ENCODE results near the gene ATP5F1B. TPM values are rescaled to one million over a fixed set of nuclear protein-coding genes. Genes with fewer than 3 reads are reported as not detected.
"Not testable (repeated sequence)": the region's sequence is repeated elsewhere in the genome, so short reads cannot be mapped to it uniquely, and the experiment has no call there.

The ATP5F1B gene
- total and polyA plus RNA-seq, 2 donors = 263 to 680 TPM

GRCh38 chr12:56661560-56661959 lies 15.8 kb upstream of the ATP5F1B start:
- no peak for DNase-seq (ENCODE audit: low read depth in 6 of 9, low spot score in 9 of 9)
- Histone ChIP-seq H3K9me3 (ENCODE audit: control insufficient read depth in 2 of 2, insufficient read depth in 1 of 2, low read length in 1 of 2) (no peaks in the 10 kb centered on the region), H3K27ac (ENCODE audit: low read depth in 1 of 2, low read length in 1 of 2) (no peak overlapping the region), H3K4me1 (ENCODE audit: control insufficient read depth in 2 of 2, insufficient read depth in 2 of 2, low read length in 2 of 2) (no peaks in the 10 kb centered on the region), H3K36me3 (ENCODE audit: control insufficient read depth in 2 of 2, insufficient read depth in 2 of 2, low read length in 1 of 2) (peaks cover 14 to 50% of the 10 kb centered on the region in 2 donors), H3K4me3 (ENCODE audit: low read length in 2 of 2) (no peak overlapping the region), H3K27me3 (ENCODE audit: control insufficient read depth in 2 of 2, insufficient read depth in 1 of 2, low read length in 1 of 2) (no peaks in the 10 kb centered on the region)
- 97% methylated on average over 7 of the region's 7 CpGs for WGBS

DNA sequence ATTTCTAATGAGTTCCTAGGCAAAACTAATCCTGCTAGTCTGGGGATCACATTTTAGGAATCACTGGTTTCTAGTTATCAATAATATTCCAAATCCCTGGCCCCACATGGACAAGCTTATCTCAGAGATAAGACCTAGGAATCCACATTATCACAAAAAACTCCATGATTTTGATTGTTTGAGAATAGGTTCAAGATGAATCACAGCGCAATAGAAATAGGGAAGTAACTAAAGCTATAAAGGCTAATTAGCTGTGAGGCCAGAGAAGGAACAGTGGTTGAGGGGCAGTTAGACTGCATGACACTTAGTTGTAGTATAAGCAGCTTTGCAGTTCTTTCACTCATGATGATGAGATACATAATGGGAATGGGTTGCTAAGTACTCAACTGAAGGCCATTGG lies 13.1 kb upstream of the ATP5F1B start:
- H3K27ac ChIP-seq (ENCODE audit: low read depth in 1 of 2, low read length in 1 of 2) = no peak overlapping the region
- H3K27me3 ChIP-seq (ENCODE audit: control insufficient read depth in 2 of 2, insufficient read depth in 1 of 2, low read length in 1 of 2) = no peaks in the 10 kb centered on the region
- no peaks in the 10 kb centered on the region for H3K4me1 ChIP-seq (ENCODE audit: control insufficient read depth in 2 of 2, insufficient read depth in 2 of 2, low read length in 2 of 2)
- no peak for DNase-seq (ENCODE audit: low read depth in 6 of 9, low spot score in 9 of 9)
- 90% methylated on average over 1 of the region's 1 CpG for WGBS
- no peak overlapping the region for H3K4me3 ChIP-seq (ENCODE audit: low read length in 2 of 2)
- H3K9me3 ChIP-seq (ENCODE audit: control insufficient read depth in 2 of 2, insufficient read depth in 1 of 2, low read length in 1 of 2) = peaks cover 0 to 16% of the 10 kb centered on the region in 2 donors
- peaks cover 9 to 24% of the 10 kb centered on the region in 2 donors for H3K36me3 ChIP-seq (ENCODE audit: control insufficient read depth in 2 of 2, insufficient read depth in 2 of 2, low read length in 1 of 2)

- no peak overlapping the region for H3K4me3 ChIP-seq (ENCODE audit: low read length in 2 of 2)
- 87% methylated on average over 7 of the region's 7 CpGs for WGBS
- H3K27me3 ChIP-seq (ENCODE audit: control insufficient read depth in 2 of 2, insufficient read depth in 1 of 2, low read length in 1 of 2) = no peaks in the 10 kb centered on the region
- no peak overlapping the region for H3K27ac ChIP-seq (ENCODE audit: low read depth in 1 of 2, low read length in 1 of 2)
- H3K36me3 ChIP-seq (ENCODE audit: control insufficient read depth in 2 of 2, insufficient read depth in 2 of 2, low read length in 1 of 2) = peaks cover 8 to 11% of the 10 kb centered on the region in 2 donors
- H3K9me3 ChIP-seq (ENCODE audit: control insufficient read depth in 2 of 2, insufficient read depth in 1 of 2, low read length in 1 of 2) = peaks cover 2 to 20% of the 10 kb centered on the region in 2 donors
- DNase-seq (ENCODE audit: low read depth in 6 of 9, low spot score in 9 of 9) = no peak
- no peaks in the 10 kb centered on the region for H3K4me1 ChIP-seq (ENCODE audit: control insufficient read depth in 2 of 2, insufficient read depth in 2 of 2, low read length in 2 of 2)
These were observed 11.9 kb upstream of the ATP5F1B start for GRCh38 chr12:56657416-56658379.

DNA sequence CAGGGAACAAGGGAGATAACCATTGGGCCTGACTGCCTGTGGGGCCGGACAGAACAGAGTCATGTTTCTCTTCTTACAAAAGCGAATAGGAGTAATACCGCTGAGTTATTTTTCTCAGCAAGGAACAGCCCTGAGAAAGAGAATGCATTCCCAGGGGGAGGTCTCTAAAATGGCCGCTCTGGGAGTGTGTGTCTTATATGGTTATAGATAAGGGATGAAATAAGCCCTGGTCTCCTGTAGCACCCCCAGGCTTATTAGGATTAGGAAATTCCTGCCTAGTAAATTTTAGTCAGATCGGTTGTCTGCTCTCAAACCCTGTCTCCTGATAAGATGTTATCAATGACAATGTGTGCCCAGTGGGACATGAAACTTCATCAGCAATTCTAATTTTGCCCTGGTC lies 8.0 kb upstream of the ATP5F1B start:
- not testable (repeated sequence) for H3K27me3 ChIP-seq (ENCODE audit: control insufficient read depth in 2 of 2, insufficient read depth in 1 of 2, low read length in 1 of 2); H3K4me3 ChIP-seq (ENCODE audit: low read length in 2 of 2); H3K27ac ChIP-seq (ENCODE audit: low read depth in 1 of 2, low read length in 1 of 2); H3K4me1 ChIP-seq (ENCODE audit: control insufficient read depth in 2 of 2, insufficient read depth in 2 of 2, low read length in 2 of 2); DNase-seq (ENCODE audit: low read depth in 6 of 9, low spot score in 9 of 9); H3K36me3 ChIP-seq (ENCODE audit: control insufficient read depth in 2 of 2, insufficient read depth in 2 of 2, low read length in 1 of 2)
- WGBS = 92% methylated on average over 5 of the region's 5 CpGs
- H3K9me3 ChIP-seq (ENCODE audit: control insufficient read depth in 2 of 2, insufficient read depth in 1 of 2, low read length in 1 of 2) = peaks cover 2 to 31% of the 10 kb centered on the region in 2 donors

DNA sequence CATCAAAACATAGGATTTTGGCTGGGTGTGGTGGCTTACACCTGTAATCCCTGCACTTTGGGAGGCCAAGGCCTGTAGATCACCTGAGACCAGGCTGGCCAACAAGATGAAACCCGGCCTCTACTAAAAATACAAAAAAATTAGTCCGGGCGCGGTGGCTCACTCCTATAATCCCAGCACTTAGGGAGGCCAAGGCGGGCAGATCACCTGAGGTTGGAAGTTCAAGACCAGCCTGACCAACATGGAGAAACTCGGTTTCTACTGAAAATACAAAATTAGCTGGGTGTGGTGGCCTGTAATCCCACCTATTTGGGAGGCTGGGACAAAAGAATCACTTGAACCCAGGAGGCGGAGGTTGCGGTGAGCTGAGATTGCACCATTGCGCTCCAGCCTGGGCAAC lies 2.2 kb upstream of the ATP5F1B start:
- H3K27me3 ChIP-seq (ENCODE audit: control insufficient read depth in 2 of 2, insufficient read depth in 1 of 2, low read length in 1 of 2); H3K27ac ChIP-seq (ENCODE audit: low read depth in 1 of 2, low read length in 1 of 2); DNase-seq (ENCODE audit: low read depth in 6 of 9, low spot score in 9 of 9); H3K4me3 ChIP-seq (ENCODE audit: low read length in 2 of 2): not testable (repeated sequence)
- 99% methylated on average over 9 of the region's 9 CpGs for WGBS
- peaks cover under 1 to 11% of the 10 kb centered on the region in 2 donors for H3K9me3 ChIP-seq (ENCODE audit: control insufficient read depth in 2 of 2, insufficient read depth in 1 of 2, low read length in 1 of 2)
- H3K4me1 ChIP-seq (ENCODE audit: control insufficient read depth in 2 of 2, insufficient read depth in 2 of 2, low read length in 2 of 2) = peaks cover 13 to 20% of the 10 kb centered on the region in 2 donors
- H3K36me3 ChIP-seq (ENCODE audit: control insufficient read depth in 2 of 2, insufficient read depth in 2 of 2, low read length in 1 of 2) = peaks cover 8 to 20% of the 10 kb centered on the region in 2 donors

GRCh38 chr12:56645201-56645716 lies 525 bp downstream of the ATP5F1B start:
- peaks cover 0 to 1% of the 10 kb centered on the region in 2 donors for H3K9me3 ChIP-seq (ENCODE audit: control insufficient read depth in 2 of 2, insufficient read depth in 1 of 2, low read length in 1 of 2)
- peaks cover 13 to 20% of the 10 kb centered on the region in 2 donors for H3K4me1 ChIP-seq (ENCODE audit: control insufficient read depth in 2 of 2, insufficient read depth in 2 of 2, low read length in 2 of 2)
- H3K27ac ChIP-seq (ENCODE audit: low read depth in 1 of 2, low read length in 1 of 2) = peak overlapping the region; percentile 91 to 95
- H3K4me3 ChIP-seq (ENCODE audit: low read length in 2 of 2) = peak overlapping the region; percentile 93 to 95
- no peaks in the 10 kb centered on the region for H3K27me3 ChIP-seq (ENCODE audit: control insufficient read depth in 2 of 2, insufficient read depth in 1 of 2, low read length in 1 of 2)
- WGBS = under 1% methylated on average over 29 of the region's 29 CpGs
- peaks cover 30 to 47% of the 10 kb centered on the region in 2 donors for H3K36me3 ChIP-seq (ENCODE audit: control insufficient read depth in 2 of 2, insufficient read depth in 2 of 2, low read length in 1 of 2)
- DNase-seq (ENCODE audit: low read depth in 6 of 9, low spot score in 9 of 9) = no peak

- no peaks in the 10 kb centered on the region for H3K27me3 ChIP-seq (ENCODE audit: control insufficient read depth in 2 of 2, insufficient read depth in 1 of 2, low read length in 1 of 2)
- DNase-seq (ENCODE audit: low read depth in 6 of 9, low spot score in 9 of 9) = peak in 1 of 9 donors; percentile 13
- no peaks in the 10 kb centered on the region for H3K9me3 ChIP-seq (ENCODE audit: control insufficient read depth in 2 of 2, insufficient read depth in 1 of 2, low read length in 1 of 2)
- H3K27ac ChIP-seq (ENCODE audit: low read depth in 1 of 2, low read length in 1 of 2) = peak overlapping the region in 1 of 2 donors; percentile 91
- peaks cover 35 to 53% of the 10 kb centered on the region in 2 donors for H3K36me3 ChIP-seq (ENCODE audit: control insufficient read depth in 2 of 2, insufficient read depth in 2 of 2, low read length in 1 of 2)
- H3K4me3 ChIP-seq (ENCODE audit: low read length in 2 of 2) = peak overlapping the region; percentile 93 to 95
- peaks cover 13 to 20% of the 10 kb centered on the region in 2 donors for H3K4me1 ChIP-seq (ENCODE audit: control insufficient read depth in 2 of 2, insufficient read depth in 2 of 2, low read length in 2 of 2)
- 63% methylated on average over 4 of the region's 4 CpGs for WGBS
These were observed 1.1 kb downstream of the ATP5F1B start for GRCh38 chr12:56644654-56645053.

- Histone ChIP-seq H3K36me3 (ENCODE audit: control insufficient read depth in 2 of 2, insufficient read depth in 2 of 2, low read length in 1 of 2) (peaks cover 58 to 80% of the 10 kb centered on the region in 2 donors), H3K27me3 (ENCODE audit: control insufficient read depth in 2 of 2, insufficient read depth in 1 of 2, low read length in 1 of 2) (no peaks in the 10 kb centered on the region), H3K4me3 (ENCODE audit: low read length in 2 of 2) (no peak overlapping the region), H3K4me1 (ENCODE audit: control insufficient read depth in 2 of 2, insufficient read depth in 2 of 2, low read length in 2 of 2) (peaks cover 14 to 26% of the 10 kb centered on the region in 2 donors), H3K27ac (ENCODE audit: low read depth in 1 of 2, low read length in 1 of 2) (no peak overlapping the region), H3K9me3 (ENCODE audit: control insufficient read depth in 2 of 2, insufficient read depth in 1 of 2, low read length in 1 of 2) (no peaks in the 10 kb centered on the region)
- no peak for DNase-seq (ENCODE audit: low read depth in 6 of 9, low spot score in 9 of 9)
- WGBS = 98% methylated on average over 6 of the region's 6 CpGs
These were observed 4.6 kb downstream of the ATP5F1B start for GRCh38 chr12:56641219-56641618.

DNA sequence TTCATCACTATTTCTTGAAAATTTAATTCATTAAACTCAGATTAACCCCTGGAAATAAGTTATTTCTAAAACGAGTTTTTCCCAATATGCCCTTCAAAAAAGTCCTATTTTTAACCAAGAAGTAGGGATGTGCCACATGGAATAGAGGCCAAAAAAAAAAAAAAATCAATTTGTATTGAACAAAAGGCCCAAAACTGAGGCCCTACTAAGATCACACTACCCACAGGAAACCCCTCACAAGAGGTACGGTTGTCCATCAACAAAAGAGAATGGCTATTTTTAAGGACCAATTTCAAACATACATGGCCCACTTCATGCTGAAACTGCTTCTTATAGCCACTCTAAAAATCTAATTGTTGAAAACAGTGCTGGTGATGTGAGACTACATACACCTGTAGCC lies 8.2 kb downstream of the ATP5F1B start:
- no peak for DNase-seq (ENCODE audit: low read depth in 6 of 9, low spot score in 9 of 9)
- H3K9me3 ChIP-seq (ENCODE audit: control insufficient read depth in 2 of 2, insufficient read depth in 1 of 2, low read length in 1 of 2) = no peaks in the 10 kb centered on the region
- 87% methylated on average over 2 of the region's 2 CpGs for WGBS
- peaks cover 13 to 42% of the 10 kb centered on the region in 2 donors for H3K4me1 ChIP-seq (ENCODE audit: control insufficient read depth in 2 of 2, insufficient read depth in 2 of 2, low read length in 2 of 2)
- no peak overlapping the region for H3K4me3 ChIP-seq (ENCODE audit: low read length in 2 of 2)
- peaks cover 47 to 56% of the 10 kb centered on the region in 2 donors for H3K36me3 ChIP-seq (ENCODE audit: control insufficient read depth in 2 of 2, insufficient read depth in 2 of 2, low read length in 1 of 2)
- no peaks in the 10 kb centered on the region for H3K27me3 ChIP-seq (ENCODE audit: control insufficient read depth in 2 of 2, insufficient read depth in 1 of 2, low read length in 1 of 2)
- peak overlapping the region in 1 of 2 donors; percentile 99 for H3K27ac ChIP-seq (ENCODE audit: low read depth in 1 of 2, low read length in 1 of 2)
